HG03575 (cell line): Measurements from ENCODE around the gene RFC3.
"Not testable (repeated sequence)": the region's sequence is repeated elsewhere in the genome, so short reads cannot be mapped to it uniquely, and the experiment has no call there.

ENCODE experiments used
- ATAC-seq: cut with Tn5 transposase; IDR thresholded peaks from one replicate; pipeline ENCODE4 v1.9.1; 2021; ENCODE audit not compliant: unreplicated experiment, insufficient number of reproducible peaks, low FRiP score; ENCODE audit errors: extremely low read depth

RFC3 gene

DNA sequence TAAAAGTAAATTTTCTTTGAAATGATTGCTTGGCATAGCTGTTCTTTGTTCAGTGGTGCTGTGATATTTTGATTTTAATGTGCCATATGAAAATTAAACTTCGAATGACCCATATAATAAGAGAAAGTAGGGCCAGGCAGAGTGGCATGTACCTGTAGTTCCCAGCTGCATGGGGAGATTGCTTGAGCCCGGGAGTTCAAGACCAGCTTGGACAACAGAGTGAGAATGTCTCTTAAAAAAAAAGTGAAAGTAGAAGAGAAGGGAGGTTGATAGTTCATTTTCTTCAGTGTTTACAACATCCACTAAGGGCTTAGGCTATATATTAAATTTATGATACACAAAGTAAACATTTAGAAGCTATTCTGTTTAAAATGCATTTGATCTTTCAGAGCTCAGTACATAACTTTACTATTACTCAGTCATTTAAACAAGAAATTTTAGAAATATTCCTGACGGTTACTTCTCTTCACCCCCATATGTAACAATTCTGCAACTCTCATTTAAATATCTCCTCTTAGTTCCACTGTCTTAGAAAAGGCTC, 17.2 kb upstream of the RFC3 start:
- no peak for ATAC-seq

- no peak for ATAC-seq
These were observed 11.3 kb upstream of the RFC3 start for GRCh38 chr13:33806470-33807248.

DNA sequence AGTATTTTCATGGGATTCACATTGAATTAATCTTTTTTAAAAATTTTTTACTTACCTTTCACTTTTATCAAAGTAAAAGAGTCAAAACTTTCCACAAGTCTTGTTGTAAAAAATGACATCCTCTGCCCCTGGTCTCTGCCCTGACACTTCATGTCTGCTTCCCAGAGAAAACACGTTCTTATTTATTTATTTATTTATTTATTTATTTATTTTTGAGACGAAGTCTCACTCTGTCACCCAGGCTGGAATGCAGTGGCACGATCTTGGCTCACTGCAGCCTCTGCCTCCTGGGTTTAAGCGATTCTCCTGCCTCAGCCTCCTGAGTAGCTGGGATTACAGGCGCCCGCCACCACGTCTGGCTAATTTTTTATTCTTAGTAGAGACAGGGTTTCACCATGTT, 5.1 kb upstream of the RFC3 start:
- ATAC-seq = not testable (repeated sequence)

DNA sequence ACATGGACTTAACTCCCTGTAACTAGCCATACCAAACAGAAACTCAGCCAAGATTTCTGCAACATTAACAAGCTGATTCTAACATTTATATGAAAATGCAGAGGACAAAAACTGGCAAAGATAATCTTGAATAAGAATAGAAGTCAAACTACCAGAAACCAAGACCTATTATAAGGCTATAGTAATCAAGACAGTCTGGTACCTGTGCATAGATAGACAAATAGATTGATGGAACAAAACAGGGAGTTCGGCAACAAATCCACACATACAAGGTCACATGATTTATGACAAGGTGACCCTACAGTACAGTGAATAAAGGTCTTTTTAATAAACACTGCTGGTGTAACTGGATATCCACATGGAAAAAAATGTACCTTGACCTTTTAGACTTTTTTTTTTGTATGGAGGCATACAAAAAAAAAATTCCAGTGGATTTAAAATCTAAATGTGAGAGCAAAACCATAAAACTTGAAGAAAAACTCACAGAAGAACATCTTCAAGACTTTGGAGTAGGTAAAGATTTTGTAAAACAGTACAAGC, 2.9 kb upstream of the RFC3 start:
- no peak for ATAC-seq

DNA sequence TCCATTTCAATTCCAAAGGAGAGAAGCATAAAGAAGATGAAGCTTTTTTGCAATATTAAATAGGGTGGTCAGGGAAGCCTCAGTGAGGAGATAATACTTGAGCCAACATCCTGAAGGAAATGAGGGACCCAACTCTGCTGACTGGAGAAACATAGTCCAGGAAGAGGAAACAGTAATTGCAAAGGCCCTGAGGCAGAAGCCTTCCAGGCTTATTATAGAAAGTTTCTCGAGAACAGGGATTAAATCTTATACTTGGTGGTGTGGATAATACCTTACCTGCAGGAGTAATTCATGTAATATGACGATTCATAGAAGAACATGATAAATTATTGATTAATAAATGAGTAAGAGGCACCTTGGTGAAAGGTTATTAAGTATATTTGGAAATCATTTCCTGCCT, 1.0 kb upstream of the RFC3 start:
- no peak for ATAC-seq

DNA sequence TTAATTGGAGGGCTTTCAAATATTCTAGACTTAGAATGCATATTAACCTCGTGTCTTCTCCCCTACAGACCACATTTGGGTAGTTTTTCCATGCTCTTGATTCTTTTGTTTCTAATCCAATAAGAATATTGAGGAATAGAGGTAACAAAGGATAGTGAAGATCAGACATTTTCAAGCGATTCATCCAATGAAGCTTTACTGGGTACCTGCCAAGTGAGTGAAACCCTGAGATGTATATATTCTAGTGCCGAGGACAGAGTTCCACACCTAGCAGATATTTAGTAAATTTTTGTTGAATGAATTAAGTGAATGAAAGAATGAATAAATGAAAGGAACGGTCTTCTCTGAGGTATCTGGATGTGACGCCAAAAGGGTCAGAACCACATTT, 442 bp upstream of the RFC3 start:
- no peak for ATAC-seq

DNA sequence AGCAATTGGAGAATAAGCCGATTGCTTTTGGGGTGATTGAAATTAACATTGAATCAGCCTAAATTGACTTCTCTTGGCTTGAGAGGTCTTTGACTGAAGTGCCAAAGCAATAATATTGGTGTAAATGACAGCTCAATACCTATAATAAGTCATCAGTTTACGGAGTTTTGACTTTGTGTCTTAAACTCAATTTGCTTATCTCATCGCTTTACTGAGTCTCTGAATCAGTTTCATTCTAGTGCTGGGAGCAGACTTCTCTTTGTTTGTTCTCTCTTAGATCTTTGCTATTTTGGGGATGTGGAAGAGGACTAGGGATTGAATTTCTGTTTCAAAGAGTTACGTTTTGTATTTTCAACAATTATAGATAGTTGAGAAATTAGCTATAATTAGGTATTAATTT, 7.1 kb downstream of the RFC3 start:
- ATAC-seq = no peak

DNA sequence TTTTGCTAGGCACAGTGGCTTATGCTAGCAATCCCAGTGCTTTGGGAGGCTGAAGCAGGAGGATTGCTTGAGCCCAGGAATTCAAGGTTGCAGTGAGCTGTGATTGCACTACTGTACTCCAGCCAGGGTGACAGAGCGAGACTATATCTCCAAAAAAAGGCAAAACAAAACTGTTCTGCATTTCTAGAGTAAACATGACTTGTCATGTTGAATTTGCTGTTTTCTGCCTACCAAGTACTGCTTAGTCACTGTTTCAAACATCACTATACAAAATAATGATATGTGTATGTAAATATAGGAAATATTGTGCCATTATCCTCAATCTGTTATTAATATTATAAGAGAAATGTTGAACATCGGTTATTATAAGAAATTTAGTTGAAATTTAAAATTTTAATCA, 9.2 kb downstream of the RFC3 start:
- ATAC-seq = no peak

DNA sequence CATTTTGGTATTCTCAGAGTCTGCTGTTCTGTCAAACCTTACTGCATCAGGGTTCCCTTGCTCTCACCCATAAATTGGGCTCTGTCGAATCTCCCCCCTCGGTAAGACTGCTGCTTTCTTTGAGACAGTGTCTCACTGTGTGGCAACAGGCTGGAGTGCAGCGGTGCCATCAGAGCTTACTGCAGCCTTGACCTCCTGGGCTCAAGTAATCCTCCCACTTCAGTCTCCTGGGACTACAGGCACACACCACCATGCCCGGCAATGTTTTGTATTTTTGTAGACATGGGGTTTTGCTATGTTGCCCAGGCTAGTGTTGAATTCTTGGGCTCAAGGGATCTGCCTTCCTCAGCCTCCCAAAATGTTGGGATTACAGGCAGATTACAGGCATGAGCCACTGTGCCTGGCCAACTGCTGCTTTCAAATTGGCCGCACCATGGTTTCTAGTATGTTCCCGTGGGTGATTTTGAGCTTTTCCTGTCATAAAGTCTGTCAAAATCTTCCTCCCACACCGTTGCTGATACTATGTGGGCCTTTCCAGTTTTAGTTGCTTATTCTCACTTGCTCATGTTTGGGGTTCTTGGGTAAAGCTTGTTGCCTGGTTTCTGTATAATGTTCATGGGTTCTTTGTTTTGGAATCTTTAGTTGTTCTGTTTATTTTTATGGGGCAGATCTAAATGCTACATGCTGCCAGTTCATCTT, 10.6 kb downstream of the RFC3 start:
- ATAC-seq = no peak

DNA sequence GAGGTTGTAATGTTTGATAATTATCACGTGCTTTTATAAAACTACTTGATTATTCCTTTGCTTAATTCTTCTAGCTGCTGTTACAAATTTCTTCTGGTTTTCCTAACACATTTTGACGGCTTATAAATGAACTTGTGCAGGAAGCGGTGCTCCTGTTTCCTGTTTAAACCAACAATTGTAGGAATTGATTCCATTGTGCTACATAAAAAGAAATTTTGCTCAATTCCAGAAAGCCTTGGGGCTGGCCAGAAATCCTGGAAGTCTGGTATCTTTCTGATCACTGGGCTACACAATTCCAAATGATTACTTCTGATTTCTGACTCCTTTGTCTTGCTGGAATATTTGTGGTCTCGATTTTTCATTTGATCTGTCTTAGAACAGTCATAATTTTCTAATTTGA, 14.9 kb downstream of the RFC3 start:
- no peak for ATAC-seq

DNA sequence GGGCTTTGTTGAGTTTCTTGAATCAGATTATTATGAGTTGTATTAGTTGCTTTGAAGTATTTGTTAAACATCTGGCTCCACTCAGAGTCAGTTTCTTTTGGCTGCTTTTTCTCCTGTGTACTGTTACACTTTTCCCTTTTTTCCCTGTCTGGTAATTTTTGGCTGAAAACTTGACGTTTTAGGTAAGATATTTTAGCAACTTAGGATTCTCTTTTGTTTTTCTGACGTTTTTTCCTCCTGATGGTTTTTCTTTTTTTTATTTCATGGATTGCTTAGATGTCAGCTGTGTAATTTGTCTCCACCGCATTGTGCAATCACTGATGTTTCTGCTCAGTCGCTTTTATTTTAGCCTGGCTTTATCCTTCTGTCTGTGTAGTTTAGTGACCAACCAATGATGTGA, 20.7 kb downstream of the RFC3 start:
- no peak for ATAC-seq

DNA sequence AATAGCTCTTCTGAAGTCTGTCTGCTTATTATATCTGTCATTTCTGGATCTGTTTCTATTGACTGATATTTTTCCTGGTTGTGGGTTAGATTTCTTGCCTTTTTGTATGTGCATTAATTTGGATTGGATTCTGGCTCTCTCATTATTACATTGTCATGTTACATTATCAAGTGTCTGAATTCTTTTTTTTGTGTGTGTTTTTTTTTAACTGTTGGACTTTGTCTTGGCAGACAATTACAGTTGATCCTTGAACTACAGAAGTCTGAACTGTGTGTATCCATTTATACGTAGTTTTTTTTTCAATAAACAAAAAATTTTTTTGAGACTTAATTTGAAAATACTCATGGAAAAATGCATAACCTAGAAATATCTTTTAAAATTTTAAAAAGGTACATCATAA, 22.5 kb downstream of the RFC3 start:
- no peak for ATAC-seq

DNA sequence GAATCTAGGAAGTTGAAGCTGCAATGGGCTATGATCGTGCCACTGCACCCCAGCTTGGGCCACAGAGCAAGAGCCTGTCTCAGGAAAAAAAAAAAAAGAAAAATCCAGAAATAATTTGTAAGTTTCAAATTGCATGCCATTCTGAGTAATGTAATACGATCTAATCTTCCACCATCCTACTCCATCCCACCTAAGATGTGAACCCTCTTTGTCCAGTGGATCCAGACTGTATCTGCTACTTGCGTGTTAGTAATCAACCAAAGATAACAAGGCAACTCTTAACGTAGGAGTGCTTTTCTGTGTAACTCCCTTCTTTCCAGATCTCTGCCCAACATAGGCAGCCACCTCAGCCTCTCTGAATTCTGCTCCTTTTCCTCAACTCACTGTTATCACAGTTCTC, 24.3 kb downstream of the RFC3 start:
- ATAC-seq = no peak

DNA sequence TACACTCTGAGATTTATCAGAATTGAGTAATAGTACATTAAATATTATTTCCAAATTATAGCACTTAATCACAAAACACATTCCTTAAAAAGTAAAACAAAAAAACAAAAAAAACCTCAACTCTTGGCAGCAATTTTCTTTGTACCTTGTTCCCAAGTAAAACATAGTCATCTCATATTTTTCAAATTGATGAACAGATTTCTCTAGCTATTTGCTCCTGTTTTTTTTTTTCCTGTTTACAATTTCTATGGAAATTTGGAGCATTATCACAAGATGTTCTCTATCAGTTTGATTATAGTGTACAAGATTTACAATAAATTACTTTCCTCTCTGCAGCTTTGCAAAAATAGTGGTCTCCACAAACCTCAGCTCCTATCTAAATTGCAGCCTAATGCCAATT, 25.0 kb downstream of the RFC3 start:
- ATAC-seq = no peak

GRCh38 chr13:33845572-33846302, 27.8 kb downstream of the RFC3 start:
- ATAC-seq = no peak

DNA sequence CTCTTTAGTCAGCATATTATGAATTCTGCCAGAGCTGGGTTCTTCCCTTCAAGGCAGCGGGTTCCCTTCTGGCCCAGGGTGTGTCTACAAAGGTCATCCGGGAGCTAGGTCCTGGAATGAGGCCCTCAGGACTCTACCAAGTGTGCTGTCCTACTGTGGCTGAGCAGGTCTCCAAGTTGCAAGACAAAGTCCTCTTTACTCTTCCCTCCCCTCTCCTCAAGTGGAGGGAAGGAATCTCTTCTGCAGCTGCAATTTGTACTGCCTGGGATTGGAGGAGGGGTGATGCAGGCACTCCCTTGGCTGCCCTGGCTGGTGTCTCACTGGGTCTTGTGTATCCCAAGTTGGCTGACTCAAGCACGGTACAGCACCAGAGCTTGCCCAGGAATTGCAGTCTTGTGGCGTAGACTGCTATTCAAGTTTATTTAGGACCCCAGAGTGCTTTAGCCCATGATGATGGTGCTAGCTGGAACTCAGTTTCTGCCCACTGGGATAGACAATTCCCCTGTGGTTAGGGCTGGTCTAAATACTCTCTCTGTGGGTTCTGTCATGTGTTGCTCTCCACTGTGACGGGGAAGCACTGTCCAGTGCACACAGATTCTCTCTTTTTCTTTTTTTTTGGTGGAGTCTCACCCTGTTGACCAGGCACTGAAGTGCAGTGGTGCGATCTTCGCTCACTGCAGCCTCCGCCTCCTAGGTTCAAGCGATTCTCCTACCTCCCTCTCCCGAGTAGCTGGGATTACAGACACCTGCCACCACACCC, 28.5 kb downstream of the RFC3 start:
- ATAC-seq = no peak

DNA sequence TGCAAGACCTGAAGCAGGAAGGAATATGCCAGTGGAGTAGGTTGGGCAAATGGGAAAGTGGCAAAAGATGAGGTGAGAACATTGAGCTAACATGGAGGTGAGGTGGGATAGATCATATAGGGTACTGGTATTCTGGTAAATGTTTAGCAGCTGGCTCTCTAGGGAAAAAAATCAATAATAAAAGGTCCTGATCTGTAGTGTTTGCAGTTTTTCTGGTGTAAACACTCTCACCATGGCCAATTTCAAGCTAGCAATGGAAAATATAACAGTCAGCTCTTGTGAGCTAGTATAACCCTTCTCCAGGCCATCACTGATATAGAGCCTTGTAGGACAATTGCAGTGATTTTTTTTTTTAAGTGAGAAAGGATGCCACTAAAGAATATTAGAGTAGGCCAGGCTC, 31.3 kb downstream of the RFC3 start:
- no peak for ATAC-seq

DNA sequence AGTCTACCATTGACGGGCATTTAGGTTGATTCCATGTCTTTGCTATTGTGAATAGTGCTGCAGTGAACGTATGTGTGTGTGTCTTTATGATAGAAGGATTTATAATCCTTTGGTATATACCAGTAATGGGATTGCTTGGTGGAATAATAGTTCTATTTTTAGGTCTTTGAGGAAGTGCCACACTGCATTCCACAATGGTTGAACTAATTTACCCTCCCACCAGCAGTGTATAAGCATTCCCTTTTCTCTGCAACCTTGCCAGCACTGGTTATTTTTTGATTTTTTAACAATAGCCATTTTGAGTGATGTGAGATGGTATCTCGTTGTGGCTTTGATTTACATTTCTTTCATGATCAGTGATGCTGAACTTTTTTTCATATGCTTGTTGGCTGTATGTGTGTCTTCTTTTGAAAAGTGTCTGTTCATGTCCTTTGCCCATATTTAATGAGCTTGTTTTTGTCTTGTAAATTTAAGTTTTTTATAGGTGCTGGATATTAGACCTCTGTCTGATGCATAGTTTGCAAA, 37.5 kb downstream of the RFC3 start:
- no peak for ATAC-seq
